Uterus (tissue), 2 donors: ENCODE results near the gene SNCB.

Source experiments
- CTCF ChIP-seq, 4 experiments: fragments of 200-600 bp in 2 of 4; fragments of 450-650 bp in 2 of 4; sonication (generic) in 2 of 4; IDR thresholded peaks; one replicate each; pipeline ENCODE4 v1.5.1; 2016 to 2019; ENCODE audit warnings: antibody characterized with exemption in 4 of 4, mild to moderate bottlenecking in 2 of 4, moderate library complexity in 1 of 4
- POLR2A ChIP-seq, 2 donors: fragments of 450-650 bp; IDR thresholded peaks; one replicate each; pipeline ENCODE4 v1.6.1; 2016; ENCODE audit warnings: antibody characterized with exemption in 2 of 2, mild to moderate bottlenecking in 1 of 2, moderate library complexity in 1 of 2

- no peak for TF ChIP-seq CTCF (IDR thresholded peaks at IDR 0.05)
- TF ChIP-seq POLR2A (IDR thresholded peaks at IDR 0.05): no peak
Measured at GRCh38 chr5:176611435-176611834, 18.9 kb downstream of the SNCB start.
